ENCODE measurements around the gene IL17RC.

IL17RC gene

GRCh38 chr3:9876991-9877390 lies 39.9 kb upstream of the IL17RC start:
- Histone ChIP-seq H3K36me3 (ENCODE audit: insufficient read depth, insufficient read length, low read length) (no peaks in the 10 kb centered on the region), H3K9ac (ENCODE audit: insufficient read length, low read depth) (no peak overlapping the region), H3K4me3 (ENCODE audit: insufficient read length, low read depth) (no peak overlapping the region), H3K4me1 (ENCODE audit: insufficient read depth, insufficient read length) (peaks cover 13% of the 10 kb centered on the region), H3K27me3 (ENCODE audit: insufficient read depth, insufficient read length) (no peaks in the 10 kb centered on the region), H3K9me3 (ENCODE audit: insufficient read depth, low read length) (no peaks in the 10 kb centered on the region)
- TF ChIP-seq ZNF274 (IDR thresholded peaks at IDR 0.05; ENCODE audit: low read depth, low read length) (no peak), SUZ12 (IDR thresholded peaks at IDR 0.05; ENCODE audit: extremely low read depth, insufficient read depth, insufficient read length) (no peak), YY1 (IDR thresholded peaks at IDR 0.05; ENCODE audit: insufficient read depth, insufficient read length) (no peak)
- no peak for DNase-seq (ENCODE audit: low read depth, low spot score)

DNA sequence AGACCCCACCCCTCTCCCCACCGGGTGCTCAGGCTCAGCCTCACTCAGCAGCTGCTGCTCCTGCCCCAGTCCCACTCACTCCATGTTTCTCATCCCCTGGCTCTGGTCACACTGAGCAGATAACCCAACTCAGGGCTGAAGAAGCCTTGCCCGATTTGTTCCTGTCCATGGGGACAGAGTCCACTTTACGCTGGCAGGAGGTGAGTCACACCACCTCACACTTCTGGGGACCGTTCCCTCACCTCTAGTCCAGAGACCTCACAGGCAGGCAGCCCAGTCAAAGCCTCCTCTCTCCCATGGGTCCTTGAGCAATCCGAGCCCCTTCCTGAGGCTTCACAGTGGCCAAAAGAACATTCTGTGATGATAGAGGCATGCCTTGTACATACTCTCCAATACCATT lies 38.2 kb upstream of the IL17RC start:
- Histone ChIP-seq H3K4me3 (ENCODE audit: insufficient read length, low read depth) (no peak overlapping the region), H3K4me1 (ENCODE audit: insufficient read depth, insufficient read length) (peaks cover 15% of the 10 kb centered on the region), H3K27me3 (ENCODE audit: insufficient read depth, insufficient read length) (no peaks in the 10 kb centered on the region), H3K36me3 (ENCODE audit: insufficient read depth, insufficient read length, low read length) (no peaks in the 10 kb centered on the region), H3K9ac (ENCODE audit: insufficient read length, low read depth) (no peak overlapping the region), H3K9me3 (ENCODE audit: insufficient read depth, low read length) (no peaks in the 10 kb centered on the region)
- no peak for TF ChIP-seq SUZ12 (IDR thresholded peaks at IDR 0.05; ENCODE audit: extremely low read depth, insufficient read depth, insufficient read length)
- TF ChIP-seq ZNF274 (IDR thresholded peaks at IDR 0.05; ENCODE audit: low read depth, low read length) = no peak
- DNase-seq (ENCODE audit: low read depth, low spot score) = no peak

GRCh38 chr3:9879830-9880549 lies 36.9 kb upstream of the IL17RC start, which contains the start of gene CIDEC:
TSS of gene CIDEC (minus strand) at chr3:9880253. CDS start at chr3:9878486, 1,767 bp downstream.
- no peaks in the 10 kb centered on the region for H3K9me3 ChIP-seq (ENCODE audit: insufficient read depth, low read length)
- no peak for DNase-seq (ENCODE audit: low read depth, low spot score)
- H3K4me1 ChIP-seq (ENCODE audit: insufficient read depth, insufficient read length) = peaks cover 19% of the 10 kb centered on the region
- H3K27me3 ChIP-seq (ENCODE audit: insufficient read depth, insufficient read length) = no peaks in the 10 kb centered on the region
- TF ChIP-seq YY1 (IDR thresholded peaks at IDR 0.05; ENCODE audit: insufficient read depth, insufficient read length) (no peak), SUZ12 (IDR thresholded peaks at IDR 0.05; ENCODE audit: extremely low read depth, insufficient read depth, insufficient read length) (no peak), ZNF274 (IDR thresholded peaks at IDR 0.05; ENCODE audit: low read depth, low read length) (no peak)
- H3K4me3 ChIP-seq (ENCODE audit: insufficient read length, low read depth) = no peak within 1 kb of the TSS
- H3K9ac ChIP-seq (ENCODE audit: insufficient read length, low read depth) = peak within 1 kb of the TSS; percentile 57
- no peaks in the 10 kb centered on the region for H3K36me3 ChIP-seq (ENCODE audit: insufficient read depth, insufficient read length, low read length)

GRCh38 chr3:9881441-9881840 lies 35.5 kb upstream of the IL17RC start:
- TF ChIP-seq ZNF274 (IDR thresholded peaks at IDR 0.05; ENCODE audit: low read depth, low read length) = no peak
- no peak for TF ChIP-seq SUZ12 (IDR thresholded peaks at IDR 0.05; ENCODE audit: extremely low read depth, insufficient read depth, insufficient read length)
- TF ChIP-seq YY1 (IDR thresholded peaks at IDR 0.05; ENCODE audit: insufficient read depth, insufficient read length) = no peak
- DNase-seq (ENCODE audit: low read depth, low spot score) = no peak
- no peaks in the 10 kb centered on the region for H3K36me3 ChIP-seq (ENCODE audit: insufficient read depth, insufficient read length, low read length)
- no peak overlapping the region for H3K4me3 ChIP-seq (ENCODE audit: insufficient read length, low read depth)
- H3K27me3 ChIP-seq (ENCODE audit: insufficient read depth, insufficient read length) = no peaks in the 10 kb centered on the region
- H3K9me3 ChIP-seq (ENCODE audit: insufficient read depth, low read length) = no peaks in the 10 kb centered on the region
- no peak overlapping the region for H3K9ac ChIP-seq (ENCODE audit: insufficient read length, low read depth)
- H3K4me1 ChIP-seq (ENCODE audit: insufficient read depth, insufficient read length) = peaks cover 19% of the 10 kb centered on the region

GRCh38 chr3:9883706-9884554 lies 33.0 kb upstream of the IL17RC start:
- H3K4me1 ChIP-seq (ENCODE audit: insufficient read depth, insufficient read length) = peaks cover 7% of the 10 kb centered on the region
- no peaks in the 10 kb centered on the region for H3K27me3 ChIP-seq (ENCODE audit: insufficient read depth, insufficient read length)
- TF ChIP-seq YY1 (IDR thresholded peaks at IDR 0.05; ENCODE audit: insufficient read depth, insufficient read length) = no peak
- H3K9ac ChIP-seq (ENCODE audit: insufficient read length, low read depth) = no peak overlapping the region
- H3K9me3 ChIP-seq (ENCODE audit: insufficient read depth, low read length) = no peaks in the 10 kb centered on the region
- DNase-seq (ENCODE audit: low read depth, low spot score) = no peak
- no peaks in the 10 kb centered on the region for H3K36me3 ChIP-seq (ENCODE audit: insufficient read depth, insufficient read length, low read length)
- H3K4me3 ChIP-seq (ENCODE audit: insufficient read length, low read depth) = no peak overlapping the region

DNA sequence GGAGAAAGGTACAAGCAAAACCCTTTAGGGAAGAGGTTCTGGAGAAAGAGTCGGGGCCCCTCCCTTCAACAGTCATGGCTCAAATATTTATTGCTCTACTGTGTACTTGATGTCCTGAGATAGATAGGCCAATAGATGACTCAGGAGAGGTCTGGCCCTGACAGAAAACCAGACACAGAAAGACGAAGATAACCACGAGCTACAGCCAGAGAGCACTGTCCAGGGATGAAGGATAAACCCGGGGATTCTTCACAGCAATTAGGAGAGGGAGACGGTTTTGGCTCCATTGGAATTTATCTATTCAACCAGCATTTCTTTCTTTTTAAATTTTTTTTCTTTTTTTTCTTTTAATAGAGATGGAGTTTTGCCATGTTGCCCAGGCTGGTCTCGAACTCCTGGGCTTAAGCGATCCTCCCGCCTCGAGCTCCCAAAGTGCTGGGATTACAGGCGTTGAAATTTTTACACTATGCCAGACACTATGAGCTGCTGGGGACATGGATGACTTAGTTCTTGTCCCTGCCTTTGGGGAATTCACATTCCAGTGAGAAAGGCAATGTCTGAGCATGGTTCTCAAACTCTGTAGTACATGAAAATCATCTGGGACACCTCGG lies 32.2 kb upstream of the IL17RC start:
- no peak overlapping the region for H3K4me3 ChIP-seq (ENCODE audit: insufficient read length, low read depth)
- H3K27me3 ChIP-seq (ENCODE audit: insufficient read depth, insufficient read length) = no peaks in the 10 kb centered on the region
- no peaks in the 10 kb centered on the region for H3K9me3 ChIP-seq (ENCODE audit: insufficient read depth, low read length)
- no peak overlapping the region for H3K9ac ChIP-seq (ENCODE audit: insufficient read length, low read depth)
- H3K36me3 ChIP-seq (ENCODE audit: insufficient read depth, insufficient read length, low read length) = no peaks in the 10 kb centered on the region
- DNase-seq (ENCODE audit: low read depth, low spot score) = no peak
- peaks cover 7% of the 10 kb centered on the region for H3K4me1 ChIP-seq (ENCODE audit: insufficient read depth, insufficient read length)
- TF ChIP-seq SUZ12 (IDR thresholded peaks at IDR 0.05; ENCODE audit: extremely low read depth, insufficient read depth, insufficient read length) = no peak
- no peak for TF ChIP-seq YY1 (IDR thresholded peaks at IDR 0.05; ENCODE audit: insufficient read depth, insufficient read length)
- TF ChIP-seq ZNF274 (IDR thresholded peaks at IDR 0.05; ENCODE audit: low read depth, low read length) = no peak

GRCh38 chr3:9886328-9886727 lies 30.6 kb upstream of the IL17RC start:
- DNase-seq (ENCODE audit: low read depth, low spot score) = no peak
- TF ChIP-seq ZNF274 (IDR thresholded peaks at IDR 0.05; ENCODE audit: low read depth, low read length) = no peak
- H3K4me3 ChIP-seq (ENCODE audit: insufficient read length, low read depth) = no peak overlapping the region
- H3K4me1 ChIP-seq (ENCODE audit: insufficient read depth, insufficient read length) = peaks cover 7% of the 10 kb centered on the region
- no peaks in the 10 kb centered on the region for H3K9me3 ChIP-seq (ENCODE audit: insufficient read depth, low read length)
- no peaks in the 10 kb centered on the region for H3K36me3 ChIP-seq (ENCODE audit: insufficient read depth, insufficient read length, low read length)
- no peaks in the 10 kb centered on the region for H3K27me3 ChIP-seq (ENCODE audit: insufficient read depth, insufficient read length)
- no peak overlapping the region for H3K9ac ChIP-seq (ENCODE audit: insufficient read length, low read depth)
